Left lobe of liver (tissue), 2 donors: ENCODE measurements around the gene PIK3R3. TPM values are rescaled to one million over a fixed set of nuclear protein-coding genes. Genes with fewer than 3 reads are reported as not detected.
"Not testable (repeated sequence)": the region's sequence is repeated elsewhere in the genome, so short reads cannot be mapped to it uniquely, and the experiment has no call there.

ENCODE experiments used
- ATAC-seq: fragments of 200-7000 bp; cut with Tn5 transposase; one replicate; pipeline ENCODE4 v1.9.1; 2020; ENCODE audit warnings: mild to moderate bottlenecking, moderate library complexity
- DNase-seq: peaks from one replicate; pipeline ENCODE4 v3.0.0-alpha.2; 2020; ENCODE audit warnings: low spot score
- total RNA-seq: library from RNA; stranded (reverse); gene quantifications from one replicate; pipeline ENCODE4 v1.2.1, GENCODE V29; 2021
- donor health status: DM: no; HTN: no; CAD: no; lungs with moderate emphysema.
- donor health status: DM: no; HTN: yes; CAD: no.

PIK3R3 gene
- total RNA-seq, 1 donor from 2014 or later = 3.1 TPM

DNA sequence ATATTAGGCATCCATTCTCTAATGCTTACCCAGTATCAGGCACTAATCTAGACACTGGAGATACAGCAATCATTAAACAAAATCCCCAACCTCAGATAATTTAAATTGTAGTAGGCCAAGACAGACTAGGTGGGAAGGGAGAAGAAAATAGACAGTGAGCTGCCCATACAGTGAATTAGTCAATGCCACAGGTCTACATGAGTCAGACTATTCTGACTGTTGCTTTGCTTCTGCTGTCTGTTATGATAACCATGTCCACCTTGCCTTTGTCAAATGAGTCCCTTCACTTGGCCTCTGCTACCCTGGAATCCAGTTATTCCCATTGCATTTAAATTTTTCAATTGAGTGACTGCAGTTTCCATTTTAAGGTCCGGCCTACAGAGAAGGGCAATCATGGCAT is 59.5 kb downstream of the PIK3R3 start:
- DNase-seq = no peak
- ATAC-seq = no peak

DNA sequence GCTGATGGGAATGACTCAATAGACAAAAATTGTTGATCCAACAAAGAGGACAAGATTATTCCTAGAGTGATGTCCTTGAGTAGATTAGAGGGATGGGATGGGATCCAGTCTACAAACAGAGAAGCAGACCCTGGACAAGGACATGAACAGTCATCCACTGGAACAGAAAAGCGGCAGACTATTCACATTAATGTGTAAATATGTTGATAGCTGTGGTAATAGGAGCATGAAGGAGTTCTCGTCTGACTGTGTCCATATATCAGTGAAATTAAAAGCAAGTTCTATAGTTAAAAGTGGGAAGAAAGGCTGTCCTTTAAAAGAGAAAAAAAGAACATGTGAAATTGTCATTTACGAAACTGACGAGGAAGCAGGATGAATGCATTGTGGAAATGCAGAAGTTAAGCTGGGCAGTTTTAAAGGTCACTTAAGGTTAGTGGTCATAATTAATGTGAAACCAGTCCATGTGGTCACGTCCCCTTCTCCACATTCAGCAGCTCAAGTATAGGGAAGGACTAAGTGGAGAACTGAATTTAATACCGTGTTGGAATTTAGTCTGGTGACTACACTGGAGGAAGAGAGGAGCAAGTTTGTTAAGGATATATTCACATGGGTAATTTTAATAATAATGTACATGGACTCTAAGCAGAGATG is 62.1 kb downstream of the PIK3R3 start:
- DNase-seq = no peak
- ATAC-seq = peak; percentile 41

DNA sequence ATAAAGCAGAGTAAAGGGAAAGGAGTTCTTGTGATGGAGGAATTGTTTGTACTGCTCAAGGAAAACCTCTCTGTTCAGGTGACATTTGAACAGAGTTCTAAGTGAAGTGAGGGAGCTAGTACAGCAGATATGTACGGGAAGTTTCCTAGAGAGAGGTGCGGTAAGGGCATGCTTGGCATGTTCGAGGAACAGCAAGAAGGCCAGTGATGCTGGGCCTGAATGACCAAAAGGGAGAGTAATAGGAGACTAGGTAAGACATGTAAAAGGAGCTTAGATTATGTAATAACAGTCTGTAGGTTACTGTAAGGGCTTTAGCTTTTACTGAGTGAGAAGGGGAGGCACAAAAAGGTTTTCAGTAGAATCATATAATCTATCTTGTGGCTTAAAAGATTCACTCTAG is 63.9 kb downstream of the PIK3R3 start:
- ATAC-seq (no peak), DNase-seq (no peak)

DNA sequence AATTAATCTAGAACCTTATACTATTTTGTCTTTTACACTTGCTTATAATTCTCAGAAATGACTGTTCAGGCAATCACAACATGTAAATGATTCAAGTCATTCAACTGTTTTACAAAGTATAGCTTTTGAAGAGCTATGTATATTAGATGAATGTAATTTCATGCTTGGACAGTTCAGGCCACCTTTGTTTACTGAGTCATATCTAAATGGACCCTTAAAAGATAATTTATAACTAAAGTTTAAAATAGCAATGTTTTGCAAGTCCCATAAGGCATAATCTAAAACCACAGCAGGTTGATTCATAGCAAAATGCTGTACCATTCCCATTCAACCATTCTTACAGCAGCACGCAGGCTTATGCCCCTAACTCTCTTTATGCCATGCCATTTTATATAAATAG is 64.8 kb downstream of the PIK3R3 start:
- DNase-seq = no peak
- no peak for ATAC-seq

DNA sequence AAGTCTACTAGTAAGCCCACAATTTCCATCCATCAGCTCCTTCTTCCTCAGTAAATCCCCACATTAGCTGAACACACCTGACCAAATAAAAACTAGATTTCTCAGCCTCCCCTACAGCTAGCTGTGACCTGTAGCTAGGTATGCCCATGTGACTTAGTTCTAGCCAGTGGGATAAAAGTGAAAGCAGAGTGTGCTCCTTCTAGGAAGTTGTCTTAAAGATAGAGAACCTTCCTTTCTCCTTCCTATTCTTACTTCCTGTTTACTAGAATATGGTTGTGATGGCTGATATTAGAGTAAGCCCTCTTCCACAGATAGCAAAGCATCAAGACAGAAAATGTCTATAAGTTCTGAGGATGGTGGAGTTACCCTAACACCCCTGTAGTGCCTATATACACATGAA is 67.0 kb downstream of the PIK3R3 start:
- peak; percentile 71 for ATAC-seq
- no peak for DNase-seq

DNA sequence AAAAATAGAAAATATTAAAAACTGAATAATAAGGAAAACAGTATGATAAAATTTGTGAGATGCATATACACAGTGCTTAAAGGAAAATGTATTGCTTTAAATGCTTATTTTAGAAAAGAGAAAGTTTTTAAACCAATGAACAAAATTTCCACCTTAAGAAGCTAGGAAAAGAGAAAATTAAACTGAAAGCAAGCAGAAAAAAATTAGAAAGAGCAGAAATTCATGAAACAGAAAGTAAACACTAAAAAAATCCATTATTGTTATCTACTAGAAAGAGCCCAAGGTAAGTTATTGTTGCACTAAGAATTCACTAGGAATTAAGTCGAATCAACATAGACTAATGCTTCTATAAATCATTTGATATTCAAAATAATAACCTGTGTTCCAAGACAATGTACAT is 67.7 kb downstream of the PIK3R3 start:
- ATAC-seq = no peak

DNA sequence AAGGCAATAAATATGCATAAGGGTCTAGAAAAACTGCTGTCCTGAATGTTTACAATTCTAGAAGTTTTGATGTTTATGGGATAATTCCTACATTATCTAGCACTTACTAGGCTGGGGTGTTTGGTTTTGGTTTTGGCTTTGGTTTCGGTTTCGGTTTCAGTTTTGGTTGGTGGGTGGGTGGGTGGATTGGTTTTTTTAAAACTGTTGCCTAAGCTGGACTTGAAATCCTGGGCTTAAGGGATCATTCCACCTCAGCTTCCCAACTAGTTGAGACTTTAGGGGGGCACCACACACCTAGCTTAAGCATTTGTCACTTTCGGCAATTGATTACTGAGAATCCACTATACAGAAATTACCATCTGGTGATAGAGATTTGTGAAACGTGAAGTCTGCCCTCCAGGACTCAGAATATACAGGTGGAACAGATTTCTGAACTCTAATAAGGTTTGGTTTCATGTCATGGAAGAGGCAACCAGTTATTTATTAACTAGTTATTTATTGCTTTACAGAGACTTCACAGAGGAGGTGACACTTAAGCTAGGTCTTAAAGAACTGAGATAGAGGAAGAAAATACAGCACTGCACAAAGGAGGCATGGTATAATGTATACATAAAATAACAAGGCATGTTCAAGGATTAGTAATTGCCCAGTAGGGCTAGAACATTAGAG is 69.6 kb downstream of the PIK3R3 start:
- ATAC-seq (peak; percentile 78), DNase-seq (no peak)

More for the DNA sequence above, 67.7 kb downstream of the PIK3R3 start:
- DNase-seq = no peak

DNA sequence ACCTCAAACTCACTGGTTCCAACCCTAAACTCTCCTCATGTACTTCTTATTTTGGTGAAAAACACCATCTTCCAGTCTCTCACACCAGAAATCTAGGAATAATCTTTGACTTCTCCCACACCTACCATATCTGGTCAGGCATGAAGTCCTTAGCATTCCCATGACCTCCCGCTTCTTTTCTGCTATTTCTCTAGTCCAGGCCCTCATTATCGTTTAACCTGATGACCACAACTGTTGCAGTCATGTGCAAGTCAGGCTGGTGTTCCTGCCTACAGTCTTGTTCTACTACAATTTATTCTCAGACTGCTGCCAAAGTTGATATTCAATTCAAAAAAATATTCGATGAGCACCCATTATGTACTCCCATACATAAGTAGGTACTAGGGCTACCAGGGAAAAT is 71.3 kb downstream of the PIK3R3 start:
- ATAC-seq (no peak), DNase-seq (no peak)

DNA sequence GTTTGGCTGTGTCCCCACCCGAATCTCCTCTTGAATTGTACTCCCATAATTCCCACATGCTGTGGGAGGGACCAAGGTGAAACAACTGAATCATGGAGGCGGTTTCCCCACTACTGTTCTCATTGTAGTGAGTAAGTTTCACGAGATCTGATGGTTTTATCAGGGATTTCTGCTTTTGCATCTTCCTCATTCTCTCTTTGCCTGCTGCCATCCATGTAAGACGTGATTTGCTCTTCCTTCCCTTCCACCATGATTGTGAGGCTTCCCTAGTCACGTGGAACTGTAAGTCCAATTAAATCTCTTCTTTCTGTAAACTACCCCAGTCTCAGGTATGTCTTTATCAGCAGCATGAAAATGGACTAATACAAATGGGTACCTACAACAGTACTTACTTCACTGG is 73.5 kb downstream of the PIK3R3 start:
- ATAC-seq = no peak
- DNase-seq = no peak

DNA sequence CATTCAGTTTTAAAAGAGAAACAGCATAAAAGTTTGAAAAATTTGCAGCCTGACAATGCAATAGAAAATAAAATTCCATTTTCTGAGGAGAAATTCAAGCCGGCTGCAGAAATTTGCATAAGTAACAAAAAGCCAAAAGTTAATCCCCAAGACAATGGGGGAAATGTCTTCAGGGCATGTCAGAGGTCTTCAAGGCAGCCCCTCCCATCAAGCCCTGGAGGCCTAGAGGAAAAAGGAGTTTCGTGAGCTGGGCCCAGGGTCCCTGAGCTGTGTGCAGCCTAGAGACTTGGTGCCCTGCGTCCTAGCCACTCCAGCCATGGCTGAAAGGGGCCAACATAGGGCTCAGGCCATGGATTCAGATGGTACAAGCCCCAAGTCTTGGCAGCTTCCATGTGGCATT is 74.6 kb downstream of the PIK3R3 start:
- ATAC-seq (no peak), DNase-seq (no peak)

DNA sequence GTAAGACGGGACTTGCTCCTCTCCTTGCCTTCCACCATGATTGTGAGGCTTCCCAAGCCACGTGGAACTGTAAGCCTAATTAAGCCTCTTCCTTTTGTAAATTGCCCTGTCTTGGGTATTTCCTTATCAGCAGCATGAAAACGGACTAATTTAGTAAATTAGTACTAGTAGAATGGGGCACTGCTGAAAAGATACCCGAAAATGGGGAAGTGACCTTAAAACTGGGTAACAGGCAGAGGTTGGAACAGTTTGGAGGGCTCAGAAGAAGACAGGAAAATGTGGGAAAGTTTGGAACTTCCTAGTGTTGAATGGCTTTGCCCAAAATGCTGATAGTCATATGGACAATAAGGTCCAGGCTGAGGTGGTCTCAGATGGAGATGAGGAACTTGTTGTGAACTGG is 75.2 kb downstream of the PIK3R3 start:
- ATAC-seq = not testable (repeated sequence)

DNA sequence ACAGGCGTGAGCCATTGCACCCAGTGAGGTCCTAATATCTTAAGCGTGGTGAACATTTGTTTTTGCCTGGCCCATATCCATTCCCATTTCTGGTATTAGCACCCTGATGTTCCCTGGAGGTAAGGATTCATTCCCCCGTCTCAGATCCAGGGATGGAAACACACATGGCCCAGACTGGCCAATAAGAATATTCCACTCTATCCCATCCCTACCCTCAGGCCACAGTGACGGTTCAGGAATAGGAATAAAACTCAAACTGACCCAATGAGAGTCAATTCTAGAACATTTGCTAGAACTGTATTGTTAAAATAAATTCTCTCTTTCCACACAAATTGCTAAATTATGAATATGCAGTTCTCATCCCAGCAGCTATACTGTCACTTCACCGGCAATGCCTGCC is 76.1 kb downstream of the PIK3R3 start:
- DNase-seq = no peak
- ATAC-seq = no peak

More for the DNA sequence above, 75.2 kb downstream of the PIK3R3 start:
- not testable (repeated sequence) for DNase-seq

DNA sequence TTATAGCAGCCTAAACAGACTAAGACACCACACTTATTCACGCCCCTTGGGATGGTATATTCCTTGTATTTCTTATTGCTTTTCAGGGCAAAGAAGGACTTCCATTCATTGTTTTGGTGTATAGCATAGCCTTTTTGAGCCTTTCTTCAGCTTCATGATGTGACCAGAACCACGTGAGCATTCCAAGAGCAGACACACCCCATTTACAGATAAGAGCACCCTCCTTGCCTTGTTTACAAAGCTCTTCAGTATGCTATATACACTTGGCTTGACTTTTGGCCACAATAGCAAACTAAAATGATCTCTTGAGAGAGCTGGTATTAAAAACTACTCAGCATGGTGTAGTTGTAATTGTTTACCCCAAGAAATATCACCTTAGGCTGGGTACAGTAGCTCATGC is 78.7 kb downstream of the PIK3R3 start:
- DNase-seq (no peak), ATAC-seq (no peak)

DNA sequence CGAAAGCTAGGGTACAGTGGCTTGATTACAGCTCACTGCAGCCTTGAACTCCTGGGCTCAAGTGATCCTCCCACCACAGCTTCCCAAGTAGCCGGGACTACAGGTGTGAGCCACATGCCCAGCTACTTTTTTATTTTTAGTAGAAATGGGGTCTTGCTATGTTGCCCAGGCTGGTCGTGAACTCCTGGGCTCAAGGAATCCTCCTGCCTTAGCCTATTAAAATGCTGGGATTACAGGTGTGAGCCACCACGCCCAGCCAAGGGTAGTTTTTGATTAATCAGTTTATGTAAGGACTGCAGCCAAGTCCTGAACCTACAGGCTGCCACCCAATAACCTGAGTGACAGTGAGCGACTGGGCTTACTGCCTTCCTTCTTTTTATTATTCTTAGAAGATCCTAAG is 88.3 kb downstream of the PIK3R3 start:
- no peak for ATAC-seq

DNA sequence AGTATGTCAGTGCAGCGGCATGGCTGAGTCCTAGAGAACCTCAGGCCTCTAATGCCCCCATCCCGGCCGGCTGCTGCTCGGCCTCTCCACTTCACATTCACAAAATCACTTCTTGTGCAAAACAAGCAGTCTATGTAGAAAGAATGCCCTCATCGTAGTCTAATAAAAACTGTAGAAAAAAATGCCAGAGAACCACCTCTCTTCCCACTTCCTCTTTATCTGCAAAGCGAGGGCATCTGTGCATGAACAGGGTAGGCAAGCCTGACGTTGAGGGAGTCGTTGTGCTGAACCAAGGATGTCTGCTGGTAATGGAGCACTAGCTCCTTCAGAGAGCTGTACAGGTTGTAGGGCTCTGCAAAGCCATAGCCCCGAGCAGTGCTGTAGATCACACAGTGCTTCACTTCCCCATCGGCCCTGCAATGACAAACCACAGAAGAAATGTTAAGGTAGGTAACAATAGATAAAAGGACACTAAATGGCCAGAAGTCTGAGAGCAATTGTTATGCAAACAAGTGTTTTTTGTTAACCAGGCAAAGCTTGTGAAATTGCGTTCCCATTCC is 88.9 kb downstream of the PIK3R3 start:
- ATAC-seq = no peak

More for the DNA sequence above, 88.3 kb downstream of the PIK3R3 start:
- no peak for DNase-seq

DNA sequence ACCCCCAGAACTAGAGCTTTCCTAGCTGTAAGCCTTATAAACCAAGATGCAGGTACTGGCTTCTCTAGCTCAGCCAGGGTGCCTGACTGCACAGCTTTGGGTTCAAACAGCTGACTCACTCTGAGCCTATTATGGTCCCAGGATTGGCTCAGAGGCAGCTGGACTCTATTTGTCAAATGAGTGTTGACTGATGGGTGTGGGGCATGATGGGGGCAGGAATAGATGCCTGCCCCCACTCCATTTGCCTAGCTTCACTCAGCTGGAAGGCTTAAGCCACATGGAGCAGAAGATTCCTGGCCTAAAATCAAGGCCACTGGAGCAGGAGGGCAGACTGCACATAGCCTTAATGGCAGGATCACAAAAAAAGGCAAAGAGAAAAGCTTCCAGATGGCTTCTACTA is 90.5 kb downstream of the PIK3R3 start:
- ATAC-seq (no peak), DNase-seq (no peak)

More for the DNA sequence above, 88.9 kb downstream of the PIK3R3 start:
- DNase-seq = no peak

DNA sequence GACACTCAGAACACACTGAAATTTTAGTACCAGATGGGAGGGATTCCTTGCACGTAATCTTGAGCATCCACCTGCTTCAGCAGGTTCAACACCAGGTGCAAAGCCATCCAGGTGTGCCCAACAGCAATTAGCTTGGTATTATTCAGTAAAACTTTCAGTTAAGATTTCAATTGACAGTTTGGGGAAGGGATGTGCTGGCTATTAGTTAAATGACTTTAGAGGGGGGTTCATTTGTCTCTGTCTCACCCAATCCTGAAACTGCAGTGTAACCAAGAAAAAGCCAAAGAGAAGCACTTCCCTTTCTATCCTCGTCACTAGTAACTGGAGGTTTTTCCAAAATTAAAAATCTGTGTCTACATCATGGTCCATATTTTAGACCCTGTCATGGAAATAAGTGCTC is 90.9 kb downstream of the PIK3R3 start:
- DNase-seq = no peak

DNA sequence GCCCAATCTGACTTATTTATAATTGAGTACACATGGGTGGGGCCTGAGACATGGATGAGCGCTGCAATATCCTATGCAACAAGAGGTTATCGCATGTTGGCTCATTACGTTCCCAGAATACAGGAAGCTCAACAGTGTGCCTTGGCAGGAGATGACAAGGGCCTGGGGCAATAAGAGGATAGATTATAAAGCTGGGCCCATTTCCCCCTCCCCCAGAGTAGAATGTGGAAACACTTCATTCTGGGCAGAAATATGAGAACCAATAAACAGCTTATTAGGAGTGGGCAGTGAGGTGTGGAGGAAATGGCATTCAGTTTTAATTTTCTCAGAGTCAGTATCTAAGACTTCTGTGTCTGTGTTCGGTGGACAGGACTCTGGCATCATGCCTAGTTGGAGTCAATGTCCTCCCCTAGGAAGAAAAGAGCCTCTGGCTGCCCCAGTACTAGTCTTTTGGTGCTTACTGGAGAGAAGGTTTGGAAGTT is 92.8 kb downstream of the PIK3R3 start:
- ATAC-seq (peak; percentile 43), DNase-seq (no peak)

More for the DNA sequence above, 90.9 kb downstream of the PIK3R3 start:
- no peak for ATAC-seq

DNA sequence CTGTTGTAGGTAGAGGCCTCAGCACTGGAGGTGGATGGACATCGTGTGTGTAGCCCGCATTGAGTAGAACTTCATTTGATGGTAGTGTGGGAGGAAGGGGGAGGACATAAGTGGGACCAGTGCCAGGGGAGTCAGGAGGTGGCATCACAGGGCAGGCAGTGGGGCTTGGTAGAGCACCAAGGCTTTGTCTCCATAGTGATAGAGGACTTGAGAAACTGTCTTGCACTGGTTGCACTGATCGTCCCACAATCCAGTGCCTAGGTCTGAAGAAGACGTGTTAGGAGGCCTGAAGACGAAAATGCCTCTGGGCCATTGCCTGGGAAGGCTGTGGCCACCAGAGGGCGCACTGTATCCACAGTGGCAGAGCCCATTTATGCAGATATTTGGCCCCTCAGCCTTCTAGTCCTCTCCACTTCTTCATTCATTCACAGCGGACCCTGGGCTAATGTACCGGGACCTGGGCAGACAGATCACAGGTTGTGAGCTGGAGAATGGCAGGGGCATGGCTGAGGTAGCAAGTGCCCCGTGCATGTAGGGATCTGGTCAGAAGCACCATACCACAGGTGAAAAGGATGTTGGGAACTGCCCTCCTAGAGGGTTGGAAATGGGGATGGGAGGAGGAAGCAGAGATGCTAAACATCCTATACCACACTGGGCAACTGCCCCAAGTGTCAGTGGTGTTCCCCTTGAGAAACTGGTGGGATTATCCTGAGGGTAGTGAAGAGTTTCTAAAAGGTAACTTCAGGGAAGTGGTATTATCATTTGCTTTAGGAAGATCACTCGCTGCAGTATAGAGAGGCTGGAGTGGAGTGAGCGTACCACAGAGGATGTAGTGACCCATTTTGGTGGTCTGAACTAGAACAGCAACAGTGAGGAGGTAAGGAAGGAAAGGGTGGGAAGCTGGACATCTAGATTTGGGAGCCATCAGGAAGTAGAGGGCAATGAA is 95.3 kb downstream of the PIK3R3 start:
- ATAC-seq = peak; percentile 92
- peak; percentile 82 for DNase-seq

DNA sequence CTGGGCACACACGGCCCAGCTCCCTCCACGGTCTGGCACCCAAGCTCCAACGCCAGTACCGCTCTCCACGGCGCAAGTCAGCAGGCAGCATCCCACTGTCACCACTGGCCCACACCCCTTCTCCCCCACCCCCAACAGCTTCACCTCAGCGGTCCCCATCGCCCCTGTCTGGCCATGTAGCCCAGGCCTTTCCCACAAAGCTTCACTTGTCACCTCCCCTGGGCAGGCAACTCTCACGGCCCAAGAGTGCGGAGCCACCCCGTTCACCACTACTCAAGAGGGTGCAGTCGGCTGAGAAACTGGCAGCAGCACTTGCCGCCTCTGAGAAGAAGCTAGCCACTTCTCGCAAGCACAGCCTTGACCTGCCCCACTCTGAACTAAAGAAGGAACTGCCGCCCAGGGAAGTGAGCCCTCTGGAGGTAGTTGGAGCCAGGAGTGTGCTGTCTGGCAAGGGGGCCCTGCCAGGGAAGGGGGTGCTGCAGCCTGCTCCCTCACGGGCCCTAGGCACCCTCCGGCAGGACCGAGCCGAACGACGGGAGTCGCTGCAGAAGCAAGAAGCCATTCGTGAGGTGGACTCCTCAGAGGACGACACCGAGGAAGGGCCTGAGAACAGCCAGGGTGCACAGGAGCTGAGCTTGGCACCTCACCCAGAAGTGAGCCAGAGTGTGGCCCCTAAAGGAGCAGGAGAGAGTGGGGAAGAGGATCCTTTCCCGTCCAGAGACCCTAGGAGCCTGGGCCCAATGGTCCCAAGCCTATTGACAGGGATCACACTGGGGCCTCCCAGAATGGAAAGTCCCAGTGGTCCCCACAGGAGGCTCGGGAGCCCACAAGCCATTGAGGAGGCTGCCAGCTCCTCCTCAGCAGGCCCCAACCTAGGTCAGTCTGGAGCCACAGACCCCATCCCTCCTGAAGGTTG is 97.6 kb downstream of the PIK3R3 start:
- DNase-seq (no peak), ATAC-seq (no peak)
